HepG2 (cell line): ENCODE data around the gene PALM. TPM values are rescaled to one million over a fixed set of nuclear protein-coding genes. Genes with fewer than 3 reads are reported as not detected.

ENCODE experiments used
- ATF7 ChIP-seq, 2 experiments: fragments of 450-650 bp in 1 of 2; sonication (generic) in 1 of 2; formaldehyde crosslinking in 1 of 2; IDR thresholded peaks; 2 replicates each; pipeline versions ENCODE4 v1.4.0 to v1.6.1; 2016 to 2020; ENCODE audit warnings: antibody characterized with exemption in 1 of 2, mild to moderate bottlenecking in 1 of 2, missing genetic modification reagents in 1 of 2
- GFI1 ChIP-seq: sonication (generic); formaldehyde crosslinking; IDR thresholded peaks from 2 replicates; pipeline ENCODE4 v1.5.0; 2020; ENCODE audit warnings: missing genetic modification reagents, mild to moderate bottlenecking, borderline replicate concordance
- NFRKB ChIP-seq: fragments of 450-650 bp; IDR thresholded peaks from 2 replicates; pipeline ENCODE4 v1.6.1; 2017
- SP5 ChIP-seq: IDR thresholded peaks from 2 replicates; pipeline ENCODE4 v1.6.1; 2016; ENCODE audit warnings: low read depth, borderline replicate concordance
- ZFP36L2 ChIP-seq: sonication (generic); formaldehyde crosslinking; IDR thresholded peaks from 2 replicates; pipeline ENCODE4 v1.4.0; 2020; ENCODE audit warnings: missing genetic modification reagents
- ZKSCAN8 ChIP-seq: IDR thresholded peaks from 2 replicates; pipeline ENCODE4 v1.6.1; 2016; ENCODE audit warnings: borderline replicate concordance, missing genetic modification reagents, missing compliant biosample characterization
- ZNF225 ChIP-seq: sonication (generic); formaldehyde crosslinking; IDR thresholded peaks from 2 replicates; pipeline ENCODE4 v1.4.0; 2020; ENCODE audit warnings: mild to moderate bottlenecking, missing genetic modification reagents
- ZNF484 ChIP-seq: sonication (generic); formaldehyde crosslinking; IDR thresholded peaks from 2 replicates; pipeline ENCODE4 v1.5.1; 2020; ENCODE audit warnings: mild to moderate bottlenecking, low read depth, missing genetic modification reagents, borderline replicate concordance
- ZNF660 ChIP-seq: sonication (generic); formaldehyde crosslinking; IDR thresholded peaks from 2 replicates; pipeline ENCODE4 v1.5.1; 2020; ENCODE audit warnings: mild to moderate bottlenecking, low read depth, missing genetic modification reagents, borderline replicate concordance
- ZNF775 ChIP-seq: sonication (generic); formaldehyde crosslinking; IDR thresholded peaks from 2 replicates; pipeline ENCODE4 v1.4.0; 2020; ENCODE audit warnings: missing genetic modification reagents, mild to moderate bottlenecking, moderate library complexity, borderline replicate concordance
- polyA plus RNA-seq, 8 experiments: library from polyadenylated mRNA; depleted of rRNA in 3 of 8; stranded (reverse) in 7 of 8; unstranded in 1 of 8; fragments of >200 nt; fragmentation: Illumina TruSeq in 4 of 8; extraction: Trizol in 4 of 8; gene quantifications; 2 replicates each; pipeline versions ENCODE4 v1.2.1 to v1.2.3, GENCODE V29; 2011 to 2016; ENCODE audit warnings: low read depth in 4 of 8, missing spikeins in 1 of 8, mixed read lengths in 1 of 8; ENCODE audit not compliant: insufficient read depth in 1 of 8
- total RNA-seq, 5 experiments: library from RNA; depleted of rRNA; stranded (reverse); fragments of >200 nt; fragmentation: Illumina TruSeq; extraction: Trizol; gene quantifications; 2 replicates each; pipeline ENCODE4 v1.2.3, GENCODE V29; 2016; ENCODE audit warnings: low read depth in 1 of 5
- TF ChIP-seq, protein P1 (sequence below): sonication (generic); formaldehyde crosslinking; IDR thresholded peaks from 2 replicates; pipeline ENCODE4 v1.4.0; 2020; ENCODE audit warnings: mild to moderate bottlenecking, missing genetic modification reagents
- TF ChIP-seq, protein P2 (sequence below): sonication (generic); formaldehyde crosslinking; IDR thresholded peaks from 2 replicates; pipeline ENCODE4 v1.4.0; 2020; ENCODE audit warnings: mild to moderate bottlenecking, missing genetic modification reagents
- TF ChIP-seq, protein P3 (sequence below): sonication (generic); formaldehyde crosslinking; IDR thresholded peaks from 2 replicates; pipeline ENCODE4 v1.8.0; 2022; ENCODE audit warnings: mild to moderate bottlenecking, missing genetic modification reagents

The PALM gene
- total and polyA plus RNA-seq, 2 of the 13 experiments (the other 11 are each of a cell fraction or from before 2014, with no cell fraction given): 4.0 to 9.7 TPM

DNA sequence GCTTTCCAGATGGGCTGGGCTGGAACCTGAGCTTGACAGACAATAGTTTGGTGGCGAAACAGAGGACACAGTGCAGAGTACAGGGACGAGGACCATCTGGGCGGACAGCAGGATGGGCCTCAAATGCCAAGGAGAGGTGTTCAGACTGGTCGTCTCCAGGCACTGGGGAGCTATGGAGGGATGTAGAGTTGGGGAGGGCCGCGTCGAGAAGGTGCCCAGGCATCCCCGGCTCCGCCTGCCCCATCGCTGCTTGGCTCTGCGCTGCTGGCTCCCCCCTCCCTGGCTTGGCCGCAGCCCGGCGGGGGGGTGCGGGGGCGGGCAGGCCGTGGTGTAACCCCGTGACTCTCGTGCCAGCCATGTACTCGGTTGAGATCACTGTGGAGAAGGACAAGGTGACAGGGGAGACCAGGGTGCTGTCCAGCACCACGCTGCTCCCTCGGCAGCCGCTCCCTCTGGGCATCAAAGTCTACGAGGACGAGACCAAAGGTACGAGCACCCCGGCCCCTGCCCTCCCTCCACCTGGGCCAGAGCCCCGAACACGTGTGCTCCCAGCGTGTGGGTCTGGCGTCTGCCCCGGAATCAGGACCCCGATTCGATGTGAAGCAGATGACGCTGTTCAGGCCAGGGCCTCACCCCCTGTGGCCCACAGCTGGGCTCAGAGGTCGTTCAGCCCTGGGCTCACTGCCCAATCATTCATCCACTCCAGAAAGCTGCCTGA lies 31.4 kb downstream of the PALM start (continued):
- TF ChIP-seq ZNF660 (CRISPR knock-in tag) (no peak), ZFP36L2 (no peak), ATF7 (IDR thresholded peaks at IDR 0.05) (no peak), ATF7 (CRISPR knock-in tag; IDR thresholded peaks at IDR 0.05) (0 out of 2 replicates have a peak, but pooled peaks have one; percentile 36), GFI1 (peak; percentile 67; the same call in 1 of the 2 replicates), NFRKB (no peak), SP5 (no peak; the same call in 1 of the 2 replicates), ZKSCAN8 (CRISPR knock-in tag) (no peak), ZNF775 (CRISPR knock-in tag) (peak; percentile 46; the same call in 1 of the 2 replicates), ZNF225 (CRISPR knock-in tag) (no peak; the same call in 1 of the 2 replicates), ZNF484 (no peak)
- TF ChIP-seq, protein P1, sequence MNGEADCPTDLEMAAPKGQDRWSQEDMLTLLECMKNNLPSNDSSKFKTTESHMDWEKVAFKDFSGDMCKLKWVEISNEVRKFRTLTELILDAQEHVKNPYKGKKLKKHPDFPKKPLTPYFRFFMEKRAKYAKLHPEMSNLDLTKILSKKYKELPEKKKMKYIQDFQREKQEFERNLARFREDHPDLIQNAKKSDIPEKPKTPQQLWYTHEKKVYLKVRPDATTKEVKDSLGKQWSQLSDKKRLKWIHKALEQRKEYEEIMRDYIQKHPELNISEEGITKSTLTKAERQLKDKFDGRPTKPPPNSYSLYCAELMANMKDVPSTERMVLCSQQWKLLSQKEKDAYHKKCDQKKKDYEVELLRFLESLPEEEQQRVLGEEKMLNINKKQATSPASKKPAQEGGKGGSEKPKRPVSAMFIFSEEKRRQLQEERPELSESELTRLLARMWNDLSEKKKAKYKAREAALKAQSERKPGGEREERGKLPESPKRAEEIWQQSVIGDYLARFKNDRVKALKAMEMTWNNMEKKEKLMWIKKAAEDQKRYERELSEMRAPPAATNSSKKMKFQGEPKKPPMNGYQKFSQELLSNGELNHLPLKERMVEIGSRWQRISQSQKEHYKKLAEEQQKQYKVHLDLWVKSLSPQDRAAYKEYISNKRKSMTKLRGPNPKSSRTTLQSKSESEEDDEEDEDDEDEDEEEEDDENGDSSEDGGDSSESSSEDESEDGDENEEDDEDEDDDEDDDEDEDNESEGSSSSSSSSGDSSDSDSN: peak; percentile 85
- TF ChIP-seq, protein P2, sequence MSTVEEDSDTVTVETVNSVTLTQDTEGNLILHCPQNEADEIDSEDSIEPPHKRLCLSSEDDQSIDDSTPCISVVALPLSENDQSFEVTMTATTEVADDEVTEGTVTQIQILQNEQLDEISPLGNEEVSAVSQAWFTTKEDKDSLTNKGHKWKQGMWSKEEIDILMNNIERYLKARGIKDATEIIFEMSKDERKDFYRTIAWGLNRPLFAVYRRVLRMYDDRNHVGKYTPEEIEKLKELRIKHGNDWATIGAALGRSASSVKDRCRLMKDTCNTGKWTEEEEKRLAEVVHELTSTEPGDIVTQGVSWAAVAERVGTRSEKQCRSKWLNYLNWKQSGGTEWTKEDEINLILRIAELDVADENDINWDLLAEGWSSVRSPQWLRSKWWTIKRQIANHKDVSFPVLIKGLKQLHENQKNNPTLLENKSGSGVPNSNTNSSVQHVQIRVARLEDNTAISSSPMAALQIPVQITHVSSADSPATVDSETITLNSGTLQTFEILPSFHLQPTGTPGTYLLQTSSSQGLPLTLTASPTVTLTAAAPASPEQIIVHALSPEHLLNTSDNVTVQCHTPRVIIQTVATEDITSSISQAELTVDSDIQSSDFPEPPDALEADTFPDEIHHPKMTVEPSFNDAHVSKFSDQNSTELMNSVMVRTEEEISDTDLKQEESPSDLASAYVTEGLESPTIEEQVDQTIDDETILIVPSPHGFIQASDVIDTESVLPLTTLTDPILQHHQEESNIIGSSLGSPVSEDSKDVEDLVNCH: 0 out of 2 replicates have a peak, but pooled peaks have one; percentile 49
- TF ChIP-seq, protein P3, sequence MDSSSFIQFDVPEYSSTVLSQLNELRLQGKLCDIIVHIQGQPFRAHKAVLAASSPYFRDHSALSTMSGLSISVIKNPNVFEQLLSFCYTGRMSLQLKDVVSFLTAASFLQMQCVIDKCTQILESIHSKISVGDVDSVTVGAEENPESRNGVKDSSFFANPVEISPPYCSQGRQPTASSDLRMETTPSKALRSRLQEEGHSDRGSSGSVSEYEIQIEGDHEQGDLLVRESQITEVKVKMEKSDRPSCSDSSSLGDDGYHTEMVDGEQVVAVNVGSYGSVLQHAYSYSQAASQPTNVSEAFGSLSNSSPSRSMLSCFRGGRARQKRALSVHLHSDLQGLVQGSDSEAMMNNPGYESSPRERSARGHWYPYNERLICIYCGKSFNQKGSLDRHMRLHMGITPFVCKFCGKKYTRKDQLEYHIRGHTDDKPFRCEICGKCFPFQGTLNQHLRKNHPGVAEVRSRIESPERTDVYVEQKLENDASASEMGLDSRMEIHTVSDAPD (CRISPR knock-in tag): no peak
